GM23338 (cell line): ENCODE data around the gene HDAC1.

Experiments used
- CREB1 ChIP-seq: fragments of 250-450 bp; sonication (Bioruptor Pico); IDR thresholded peaks from 2 replicates; pipeline ENCODE4 v1.5.0; 2020; ENCODE audit warnings: low read depth, mild to moderate bottlenecking, moderate library complexity
- CTCF ChIP-seq, 2 experiments: fragments of 200-600 bp in 1 of 2; sonication (generic) in 1 of 2; conservative IDR thresholded peaks; 2 replicates each; pipeline versions ENCODE4 v1.5.1 to v1.6.1; 2016 to 2017; ENCODE audit warnings: antibody characterized with exemption in 2 of 2, low read depth in 2 of 2, mild to moderate bottlenecking in 2 of 2, moderate library complexity in 1 of 2
- EZH2 ChIP-seq: fragments of 200-600 bp; sonication (generic); IDR thresholded peaks from one replicate; pipeline ENCODE4 v1.8.0; 2017; ENCODE audit warnings: antibody characterized with exemption, mild to moderate bottlenecking, low read depth; ENCODE audit not compliant: unreplicated experiment
- EZH2phosphoT487 ChIP-seq: fragments of 200-600 bp; sonication (generic); IDR thresholded peaks from one replicate; pipeline ENCODE4 v1.8.1; 2018; ENCODE audit warnings: antibody characterized with exemption; ENCODE audit not compliant: unreplicated experiment
- REST ChIP-seq: IDR thresholded peaks from one replicate; pipeline ENCODE4 v1.6.1; 2018; ENCODE audit warnings: antibody characterized with exemption; ENCODE audit not compliant: unreplicated experiment

GRCh38 chr1:32286763-32287162 lies 5.1 kb upstream of the HDAC1 start:
- no peak for TF ChIP-seq CTCF (conservative IDR thresholded peaks at IDR 0.05; ENCODE audit: low read depth in 2 of 2)
- no peak for TF ChIP-seq EZH2
- TF ChIP-seq EZH2phosphoT487, result no peak
- TF ChIP-seq CREB1 (CRISPR knock-in tag), result no peak
- TF ChIP-seq REST, result no peak
